Anterior cingulate cortex (tissue), 58 donors: ENCODE measurements around the gene PRTN3.

Experiments
- DNase-seq, 58 donors: peaks; one replicate each; lab custom pipeline; 2025; lab: John Stamatoyannopoulos, UW

The PRTN3 gene

DNA sequence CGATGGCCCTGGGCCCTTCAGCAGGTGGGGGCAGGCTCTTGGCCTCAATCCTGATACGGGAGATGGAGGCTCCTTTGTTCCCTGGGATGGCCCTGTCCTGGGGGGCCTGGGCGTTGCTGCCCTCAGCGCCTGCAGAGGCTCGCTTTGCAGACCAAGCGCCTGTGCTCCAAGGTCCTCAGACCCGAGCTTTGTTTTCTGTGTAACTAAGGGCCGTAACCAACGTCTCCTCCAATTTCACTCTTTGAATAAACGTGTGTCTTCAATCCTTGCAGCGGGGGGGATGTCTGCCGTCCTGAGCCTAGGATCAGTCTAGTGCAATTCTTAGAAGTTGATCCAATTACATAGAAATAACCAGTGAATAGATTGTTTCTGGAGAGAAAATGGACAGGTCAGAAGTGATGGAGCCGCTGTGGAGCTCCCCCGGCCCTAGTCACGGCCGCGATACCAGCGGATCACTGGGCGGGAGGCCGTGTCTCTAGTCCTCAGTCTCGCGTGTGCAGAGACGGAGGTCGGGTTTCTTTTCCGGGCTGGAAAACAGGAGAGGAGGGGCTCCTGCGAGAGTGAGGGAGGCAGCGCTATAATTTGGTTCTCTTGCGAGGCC lies 38.2 kb upstream of the PRTN3 start:
- no peak for DNase-seq

DNA sequence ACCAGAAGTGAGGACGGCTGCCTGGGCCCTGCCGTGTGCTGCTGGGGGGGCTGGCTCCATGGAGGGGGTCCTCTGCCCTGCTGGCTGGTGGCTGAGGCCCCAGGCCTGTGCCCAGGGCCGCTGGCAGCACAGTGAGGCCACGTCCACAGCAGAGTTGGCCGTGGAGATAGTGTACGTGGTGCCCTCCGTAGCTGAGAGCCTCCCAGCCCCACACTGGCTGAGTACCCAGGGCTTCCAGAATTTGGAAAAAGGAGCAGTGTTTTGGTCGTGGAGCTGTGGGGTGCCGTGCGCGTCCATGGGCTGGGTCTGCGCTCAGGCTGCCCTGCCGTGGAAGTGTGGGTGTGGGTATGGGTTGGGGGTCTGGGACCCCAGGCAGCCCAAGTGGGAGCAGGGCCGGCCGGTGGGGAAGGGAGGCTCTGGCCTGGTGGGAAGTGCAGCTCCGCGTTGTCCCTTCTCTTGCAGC lies 37.7 kb upstream of the PRTN3 start:
- no peak for DNase-seq

- DNase-seq, result no peak
Measured at GRCh38 chr19:803686-804418, 36.9 kb upstream of the PRTN3 start.

GRCh38 chr19:804419-805165 lies 36.2 kb upstream of the PRTN3 start:
- no peak for DNase-seq

DNA sequence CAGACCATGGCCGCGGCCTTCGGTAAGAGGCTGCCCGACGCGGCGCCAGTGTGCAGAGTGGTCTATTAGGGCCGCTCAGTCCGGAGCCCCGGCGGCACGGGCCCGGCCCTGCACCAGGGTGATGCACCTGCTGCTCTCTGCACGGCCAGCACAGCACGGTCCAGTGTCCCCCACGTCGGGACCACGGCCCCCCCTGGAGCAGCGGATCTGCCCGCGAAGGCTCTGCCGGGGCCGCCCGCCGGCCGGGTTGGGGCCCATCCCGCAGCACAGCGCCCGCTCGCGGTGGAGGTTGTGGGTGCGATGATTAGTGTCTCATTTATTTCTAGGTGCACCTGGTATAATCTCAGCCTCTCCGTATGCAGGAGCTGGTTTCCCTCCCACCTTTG lies 35.6 kb upstream of the PRTN3 start:
- no peak for DNase-seq

GRCh38 chr19:805600-806550 lies 34.9 kb upstream of the PRTN3 start:
- no peak for DNase-seq

GRCh38 chr19:806815-807421 lies 33.9 kb upstream of the PRTN3 start:
- DNase-seq, result no peak

DNA sequence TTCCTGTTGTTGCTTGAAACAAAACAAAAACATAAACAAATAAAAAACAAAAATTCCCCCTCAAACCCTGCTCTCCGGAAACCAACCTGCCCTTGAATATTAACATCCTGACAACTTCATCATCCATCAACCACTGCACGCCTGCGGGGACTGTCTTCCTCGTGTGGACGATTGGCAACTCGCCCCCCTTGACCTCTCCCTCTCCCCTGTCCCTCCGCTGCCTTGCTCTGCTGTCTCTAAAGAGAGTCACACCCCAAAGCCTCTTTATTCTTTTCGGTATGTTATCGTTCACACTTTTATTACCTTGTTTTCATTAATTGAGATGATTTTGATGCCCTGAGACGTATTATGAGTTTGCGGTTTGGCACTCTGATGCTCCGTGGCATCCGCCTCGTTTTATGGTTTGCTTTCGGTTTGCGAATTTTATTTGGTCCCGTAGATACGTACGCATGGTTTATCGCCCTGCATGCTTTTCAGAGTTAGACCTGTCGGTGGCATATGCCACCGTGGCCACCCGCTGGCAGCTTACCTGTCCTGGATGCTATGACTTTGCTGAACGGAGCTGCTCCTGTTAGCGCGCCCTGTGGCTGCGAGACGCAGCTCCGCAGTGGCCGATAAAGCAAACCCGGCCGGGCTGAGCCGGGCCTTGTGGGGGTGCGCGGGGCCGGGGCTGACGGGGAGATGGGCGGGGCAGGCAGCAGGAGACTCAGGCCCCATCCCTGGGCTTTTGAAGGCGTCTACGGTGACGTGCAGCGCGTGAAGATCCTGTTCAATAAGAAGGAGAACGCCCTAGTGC lies 33.0 kb upstream of the PRTN3 start:
- no peak for DNase-seq

- DNase-seq, result no peak
Measured at GRCh38 chr19:808423-808775, 32.4 kb upstream of the PRTN3 start.

DNA sequence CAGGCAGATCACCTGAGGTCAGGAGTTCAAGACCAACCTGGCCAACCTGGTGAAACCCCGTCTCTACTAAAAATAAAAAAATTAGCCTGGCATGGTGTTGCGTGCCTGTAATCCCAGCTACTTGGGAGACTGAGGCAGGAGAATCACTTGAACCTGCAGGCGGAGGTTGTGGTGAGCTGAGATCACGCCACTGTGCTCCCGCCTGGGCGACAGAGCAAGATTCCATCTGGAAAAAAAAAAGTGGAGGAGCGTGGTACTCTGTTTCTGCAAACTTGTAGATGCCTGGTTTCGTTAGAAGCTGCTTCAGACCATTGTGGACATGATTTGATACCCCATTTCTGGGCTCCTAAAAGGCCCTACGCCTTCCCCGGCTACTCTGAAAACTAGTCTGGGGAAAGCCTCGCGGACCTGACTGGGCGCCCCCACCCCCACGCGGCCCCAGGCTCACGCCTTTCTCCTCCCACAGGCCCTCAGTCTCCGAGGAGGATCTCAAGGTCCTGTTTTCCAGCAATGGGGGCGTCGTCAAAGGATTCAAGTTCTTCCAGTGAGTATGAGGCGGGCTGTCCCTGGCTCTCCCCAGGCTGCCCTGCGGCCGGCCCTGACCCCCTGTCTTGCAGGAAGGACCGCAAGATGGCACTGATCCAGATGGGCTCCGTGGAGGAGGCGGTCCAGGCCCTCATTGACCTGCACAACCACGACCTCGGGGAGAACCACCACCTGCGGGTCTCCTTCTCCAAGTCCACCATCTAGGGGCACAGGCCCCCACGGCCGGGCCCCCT lies 30.5 kb upstream of the PRTN3 start:
- no peak for DNase-seq

- no peak for DNase-seq
Measured at GRCh38 chr19:810883-811489, 29.8 kb upstream of the PRTN3 start.

GRCh38 chr19:811506-812048 lies 29.2 kb upstream of the PRTN3 start:
- DNase-seq, result no peak

- no peak for DNase-seq
Measured at GRCh38 chr19:812049-812746, 28.6 kb upstream of the PRTN3 start.

- DNase-seq, result no peak
Measured at GRCh38 chr19:812747-813218, 28.0 kb upstream of the PRTN3 start.

DNA sequence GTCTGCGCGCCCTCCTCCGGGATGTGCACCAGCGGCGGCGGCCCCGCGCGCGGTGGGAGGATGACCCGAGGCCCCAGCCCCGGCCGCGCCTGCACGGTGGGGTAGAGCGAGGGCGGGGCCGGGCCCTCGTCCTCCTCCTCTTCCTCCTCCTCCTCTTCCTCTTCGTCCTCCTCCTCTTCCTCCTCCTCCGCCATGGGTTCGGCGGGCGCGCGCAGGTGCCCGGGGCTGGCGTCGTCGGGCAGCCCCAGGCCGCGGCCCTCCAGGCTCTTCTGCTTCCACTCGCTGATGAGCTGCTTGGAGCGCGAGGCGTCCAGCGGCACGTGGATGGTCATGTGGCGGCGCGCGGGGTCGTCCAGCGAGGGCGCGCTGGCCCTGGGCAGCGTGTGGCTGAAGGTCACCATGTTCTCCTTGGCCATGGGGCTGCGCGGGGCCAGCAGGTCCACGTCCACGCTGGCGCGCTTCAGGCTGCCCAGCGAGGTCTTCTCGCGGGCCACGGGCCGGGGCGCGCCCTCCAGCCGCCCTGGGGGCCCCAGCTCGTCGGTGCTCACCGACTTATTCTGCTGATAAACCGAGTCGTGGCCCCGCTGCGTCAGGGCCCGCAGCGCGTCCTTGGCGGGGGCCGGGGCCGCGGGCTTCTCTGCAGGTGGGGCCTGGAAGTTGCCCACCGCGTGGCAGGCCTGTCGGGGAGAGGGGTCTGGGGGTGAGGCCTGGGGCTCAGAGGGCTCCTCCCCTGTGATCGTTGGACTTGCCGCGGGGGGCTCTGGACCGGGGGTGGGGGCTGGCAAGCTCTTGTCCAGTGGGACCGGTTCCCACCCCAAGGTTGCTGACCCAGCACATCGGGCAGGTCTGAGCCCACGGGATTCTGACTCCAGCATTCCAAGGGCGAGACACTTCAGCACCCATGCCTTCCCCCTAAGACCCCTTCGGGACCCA lies 27.3 kb upstream of the PRTN3 start:
- no peak for DNase-seq
